HCT116 (cell line): ENCODE data around the gene SPTBN1.

Source experiments
- CTCF ChIP-seq, 3 experiments: fragments of 200-600 bp in 1 of 3; sonication (generic) in 1 of 3; IDR thresholded peaks in 2 of 3; conservative IDR thresholded peaks in 1 of 3; 2 replicates each; pipeline ENCODE4 v1.5.1; 2012 to 2017; ENCODE audit warnings: low read depth in 2 of 3, low read length in 2 of 3, antibody characterized with exemption in 1 of 3, borderline replicate concordance in 1 of 3, control low read depth in 1 of 3, mild to moderate bottlenecking in 1 of 3, mixed read lengths in 1 of 3, mixed run types in 1 of 3, moderate library complexity in 1 of 3; ENCODE audit not compliant: insufficient read depth in 1 of 3
- POLR2AphosphoS5 ChIP-seq: IDR thresholded peaks from 2 replicates; pipeline ENCODE4 v1.6.1; 2011; ENCODE audit warnings: mild to moderate bottlenecking, low read depth, low read length, moderate library complexity
- TCF7L2 ChIP-seq: IDR thresholded peaks from 2 replicates; pipeline ENCODE4 v1.7.0; 2011; ENCODE audit warnings: borderline replicate concordance, inconsistent platforms; ENCODE audit not compliant: insufficient read depth, insufficient read length; ENCODE audit errors: extremely low read depth

DNA sequence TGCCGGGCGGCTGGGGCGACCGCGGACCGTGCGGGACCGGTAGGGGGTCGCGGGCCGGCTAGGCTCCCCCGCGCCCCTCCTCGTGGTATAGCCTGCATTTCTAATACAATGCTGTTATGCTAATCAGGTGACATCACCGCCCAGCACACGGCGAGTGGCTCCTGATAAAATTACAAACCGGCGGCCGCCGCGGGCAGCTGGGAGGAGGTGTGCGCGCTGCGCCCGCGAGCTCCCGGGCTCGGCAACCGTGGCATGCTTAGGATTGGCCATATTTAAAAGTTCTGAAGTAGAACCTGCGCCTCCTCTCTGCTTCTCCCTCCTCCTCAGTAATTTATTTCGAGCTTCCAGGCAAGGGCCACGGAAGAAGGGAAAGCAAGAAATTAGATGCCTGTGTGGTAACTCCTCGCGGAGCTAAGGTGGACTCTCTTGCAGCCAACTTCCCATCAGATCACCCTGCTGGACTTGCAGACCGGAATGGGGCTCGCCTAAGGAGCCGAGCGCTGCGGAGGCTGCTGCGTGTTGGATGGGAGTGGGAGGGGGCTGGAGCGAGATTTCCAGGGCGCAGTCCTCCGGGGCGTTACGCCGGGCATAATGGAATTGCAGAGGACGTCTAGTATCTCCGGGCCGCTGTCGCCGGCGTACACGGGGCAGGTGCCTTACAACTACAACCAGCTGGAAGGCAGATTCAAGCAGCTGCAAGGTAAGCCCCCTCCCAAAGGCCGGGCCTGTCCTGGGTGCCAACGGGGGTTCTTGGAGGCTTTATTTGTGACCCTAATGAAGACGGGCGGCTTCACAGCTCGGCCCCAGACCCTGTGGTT, 102.3 kb downstream of the SPTBN1 start:
- TF ChIP-seq TCF7L2, result no peak
- TF ChIP-seq CTCF (IDR thresholded peaks at IDR 0.05 in 2 of 3, conservative IDR thresholded peaks at IDR 0.05 in 1 of 3; ENCODE audit: borderline replicate concordance in 1 of 3, insufficient read depth in 1 of 3, low read depth in 2 of 3, low read length in 2 of 3), result no peak
- TF ChIP-seq POLR2AphosphoS5, result 0 out of 2 replicates have a peak, but pooled peaks have one; percentile 53
